ENCODE measurements around the gene IL1RN.

GRCh38 chr2:113122364-113122763 lies 5.0 kb upstream of the IL1RN start:
- TF ChIP-seq POLR2A (IDR thresholded peaks at IDR 0.05; ENCODE audit: low read depth, low read length) (no peak), BHLHE40 (IDR thresholded peaks at IDR 0.05; ENCODE audit: low read depth, low read length) (no peak), CTCF (conservative IDR thresholded peaks at IDR 0.05; ENCODE audit: low read depth, low read length) (no peak), MAZ (IDR thresholded peaks at IDR 0.05; ENCODE audit: borderline replicate concordance, low read depth, low read length) (no peak), RAD21 (IDR thresholded peaks at IDR 0.05; ENCODE audit: low read length) (no peak), CEBPB (IDR thresholded peaks at IDR 0.05; ENCODE audit: low read depth, low read length) (no peak), ELK1 (IDR thresholded peaks at IDR 0.05; ENCODE audit: borderline replicate concordance, low read depth, low read length) (no peak), RFX5 (IDR thresholded peaks at IDR 0.05; ENCODE audit: low read depth, low read length) (no peak), MXI1 (IDR thresholded peaks at IDR 0.05; ENCODE audit: borderline replicate concordance, low read depth, low read length) (no peak), USF2 (IDR thresholded peaks at IDR 0.05; ENCODE audit: low read depth, low read length) (no peak), FOS (IDR thresholded peaks at IDR 0.05; ENCODE audit: low read depth, low read length) (no peak), MAFK (IDR thresholded peaks at IDR 0.05; ENCODE audit: low read depth, low read length) (no peak), CHD1 (IDR thresholded peaks at IDR 0.05; ENCODE audit: low read depth, low read length) (no peak), SMC3 (IDR thresholded peaks at IDR 0.05; ENCODE audit: low read depth, low read length) (no peak)

Measured in IMR-90 (cell line).